Thoracic aorta (tissue), 2 donors: ENCODE measurements around the gene EIF1AD. TPM values are rescaled to one million over a fixed set of nuclear protein-coding genes. Genes with fewer than 3 reads are reported as not detected.
A peak's percentile ranks its signal among the peaks of the same experiment; 100 is the strongest.

Source experiments
- ATAC-seq: fragments of 150-250 bp; one replicate; pipeline ENCODE4 v1.8.0; 2017; ENCODE audit warnings: low read depth; ENCODE audit not compliant: insufficient number of reproducible peaks, low FRiP score
- DNase-seq: peaks from one replicate; pipeline ENCODE4 v3.0.0-alpha.2; 2020; ENCODE audit warnings: low spot score
- H3K27ac ChIP-seq, 2 donors: fragments of 200-600 bp; sonication (generic); 1 replicate in 1 of 2; 2 replicates in 1 of 2; pipeline ENCODE4 v1.5.1; 2016; ENCODE audit warnings: mild to moderate bottlenecking in 2 of 2, moderate library complexity in 2 of 2
- H3K27me3 ChIP-seq: fragments of 200-600 bp; sonication (generic); replicated peaks from 2 replicates; pipeline ENCODE4 v1.6.0; 2016; ENCODE audit warnings: mild to moderate bottlenecking; ENCODE audit not compliant: insufficient read depth
- H3K36me3 ChIP-seq: fragments of 200-600 bp; sonication (generic); one replicate; pipeline ENCODE4 v1.5.1; 2016
- H3K4me1 ChIP-seq, 2 donors: fragments of 200-600 bp; sonication (generic); 1 replicate in 1 of 2; 2 replicates in 1 of 2; pipeline versions ENCODE4 v1.5.1 to v1.6.0; 2016; ENCODE audit warnings: low read depth in 2 of 2, mild to moderate bottlenecking in 1 of 2; ENCODE audit not compliant: control insufficient read depth in 1 of 2
- H3K4me3 ChIP-seq: fragments of 200-600 bp; sonication (generic); 2 replicates; pipeline ENCODE4 v1.5.1; 2016; ENCODE audit warnings: mild to moderate bottlenecking
- H3K9me3 ChIP-seq: fragments of 200-600 bp; sonication (generic); 2 replicates; pipeline ENCODE4 v1.5.1; 2016
- total RNA-seq, 2 donors: library from RNA; depleted of rRNA; stranded (reverse); fragments of >200 nt; gene quantifications; one replicate each; pipeline versions ENCODE4 v1.1.0 to v1.2.3, GENCODE V29; 2016
- TF ChIP-seq, protein P1 (sequence below): fragments of 200-600 bp; sonication (generic); IDR thresholded peaks from one replicate; pipeline ENCODE4 v1.5.1; 2019; ENCODE audit warnings: antibody characterized with exemption

The EIF1AD gene
- total RNA-seq, 2 donors from 2014 or later: 20.6 to 43.5 TPM

- Histone ChIP-seq H3K27me3 (no peaks in the 10 kb centered on the region), H3K4me3 (no peak overlapping the region), H3K27ac (peak overlapping the region in 1 of 2 donors; percentile 26), H3K4me1 (peaks cover 6 to 17% of the 10 kb centered on the region in 2 donors), H3K36me3 (no peaks in the 10 kb centered on the region), H3K9me3 (no peaks in the 10 kb centered on the region)
- TF ChIP-seq, protein P1, sequence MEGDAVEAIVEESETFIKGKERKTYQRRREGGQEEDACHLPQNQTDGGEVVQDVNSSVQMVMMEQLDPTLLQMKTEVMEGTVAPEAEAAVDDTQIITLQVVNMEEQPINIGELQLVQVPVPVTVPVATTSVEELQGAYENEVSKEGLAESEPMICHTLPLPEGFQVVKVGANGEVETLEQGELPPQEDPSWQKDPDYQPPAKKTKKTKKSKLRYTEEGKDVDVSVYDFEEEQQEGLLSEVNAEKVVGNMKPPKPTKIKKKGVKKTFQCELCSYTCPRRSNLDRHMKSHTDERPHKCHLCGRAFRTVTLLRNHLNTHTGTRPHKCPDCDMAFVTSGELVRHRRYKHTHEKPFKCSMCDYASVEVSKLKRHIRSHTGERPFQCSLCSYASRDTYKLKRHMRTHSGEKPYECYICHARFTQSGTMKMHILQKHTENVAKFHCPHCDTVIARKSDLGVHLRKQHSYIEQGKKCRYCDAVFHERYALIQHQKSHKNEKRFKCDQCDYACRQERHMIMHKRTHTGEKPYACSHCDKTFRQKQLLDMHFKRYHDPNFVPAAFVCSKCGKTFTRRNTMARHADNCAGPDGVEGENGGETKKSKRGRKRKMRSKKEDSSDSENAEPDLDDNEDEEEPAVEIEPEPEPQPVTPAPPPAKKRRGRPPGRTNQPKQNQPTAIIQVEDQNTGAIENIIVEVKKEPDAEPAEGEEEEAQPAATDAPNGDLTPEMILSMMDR: no peak
- ATAC-seq (no peak), DNase-seq (no peak)
These were observed 4.4 kb upstream of the EIF1AD start for GRCh38 chr11:66006134-66006890.

GRCh38 chr11:66004186-66004585 is 2.2 kb upstream of the EIF1AD start:
- DNase-seq (no peak), ATAC-seq (no peak)
- Histone ChIP-seq H3K36me3 (peaks cover 11% of the 10 kb centered on the region), H3K4me3 (no peak overlapping the region), H3K4me1 (peaks cover 15 to 27% of the 10 kb centered on the region in 2 donors), H3K9me3 (no peaks in the 10 kb centered on the region), H3K27ac (peak overlapping the region in 1 of 2 donors; percentile 65), H3K27me3 (no peaks in the 10 kb centered on the region)
- TF ChIP-seq, protein P1: no peak

DNA sequence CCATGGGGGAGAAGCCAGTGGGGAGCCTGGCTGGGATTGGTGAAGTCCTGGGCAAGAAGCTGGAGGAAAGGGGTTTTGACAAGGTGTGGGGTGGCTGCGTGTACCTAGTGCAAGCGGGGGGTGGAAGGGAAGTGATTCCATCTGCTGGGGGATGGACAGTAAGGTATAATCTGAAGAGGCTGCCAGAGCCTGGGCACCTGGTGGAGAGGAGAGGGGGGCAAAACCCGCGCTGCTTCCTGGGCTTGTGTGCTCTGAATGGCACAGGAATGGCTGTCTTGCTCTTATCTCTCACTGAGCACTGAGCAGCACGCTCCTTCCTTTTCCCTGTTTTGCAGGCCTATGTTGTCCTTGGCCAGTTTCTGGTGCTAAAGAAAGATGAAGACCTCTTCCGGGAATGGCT is 1.3 kb upstream of the EIF1AD start:
- H3K9me3 ChIP-seq: no peaks in the 10 kb centered on the region
- no peaks in the 10 kb centered on the region for H3K27me3 ChIP-seq
- TF ChIP-seq, protein P1: no peak
- ATAC-seq (no peak), DNase-seq (no peak)
- peak overlapping the region; percentile 85 for H3K4me3 ChIP-seq
- peaks cover 20% of the 10 kb centered on the region for H3K36me3 ChIP-seq
- peak overlapping the region; percentile 95 to 99 for H3K27ac ChIP-seq
- peaks cover 15 to 27% of the 10 kb centered on the region in 2 donors for H3K4me1 ChIP-seq

DNA sequence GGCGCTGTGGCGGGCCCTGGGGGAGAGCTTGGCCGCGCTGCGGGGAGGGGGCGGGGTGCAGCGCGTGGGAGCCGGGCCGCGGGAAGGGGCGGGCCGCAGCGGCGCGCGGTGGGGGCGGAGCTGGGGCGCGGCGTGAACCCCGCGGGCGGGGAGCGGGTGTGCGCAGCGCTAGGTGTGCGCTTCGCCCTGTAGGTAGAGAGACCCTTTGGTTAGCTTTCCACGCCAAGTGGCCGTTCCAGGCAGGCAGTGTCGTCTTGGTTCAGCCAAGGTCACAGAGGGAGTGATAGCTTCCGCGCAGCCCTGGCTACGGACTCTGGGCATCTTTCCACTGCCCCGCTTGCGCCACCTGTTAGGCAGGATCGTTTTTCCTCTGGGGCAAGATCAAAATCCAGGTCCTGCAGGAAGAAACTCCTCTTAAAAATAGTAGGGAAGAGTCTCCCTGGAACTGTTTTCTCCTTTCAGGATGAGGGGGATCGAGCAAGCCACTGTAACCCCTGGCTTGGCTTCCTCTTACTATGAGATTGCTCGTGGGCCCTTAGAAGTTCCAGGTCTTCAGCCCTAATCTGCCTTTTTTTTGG is 780 bp upstream of the EIF1AD start:
- peaks cover 15 to 27% of the 10 kb centered on the region in 2 donors for H3K4me1 ChIP-seq
- H3K27ac ChIP-seq: peak overlapping the region; percentile 95 to 99
- DNase-seq: no peak
- ATAC-seq: peak; percentile 19
- no peaks in the 10 kb centered on the region for H3K9me3 ChIP-seq
- peak overlapping the region; percentile 85 for H3K4me3 ChIP-seq
- no peaks in the 10 kb centered on the region for H3K27me3 ChIP-seq
- TF ChIP-seq, protein P1: peak; percentile 17
- H3K36me3 ChIP-seq: peaks cover 26% of the 10 kb centered on the region

DNA sequence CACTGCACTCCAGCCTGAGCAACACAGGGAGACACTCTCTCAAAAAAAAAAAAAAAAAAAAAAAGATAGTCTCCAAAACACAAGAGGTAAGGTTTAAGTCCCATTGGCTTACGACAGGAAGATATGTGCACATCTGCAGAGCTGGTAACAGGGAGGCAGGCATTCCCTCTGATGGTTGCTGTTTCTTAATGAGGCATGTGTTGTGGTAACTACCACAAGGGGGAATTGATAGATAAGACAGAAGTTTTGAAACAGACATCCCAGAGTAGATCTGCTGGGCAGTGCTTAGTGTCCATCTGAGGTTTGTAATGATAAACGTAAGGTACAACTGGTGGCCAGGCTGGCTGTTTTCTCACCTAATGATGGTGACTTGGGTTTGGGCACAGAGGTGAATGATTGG is 4.7 kb downstream of the EIF1AD start:
- TF ChIP-seq, protein P1: no peak
- ATAC-seq: no peak
- H3K9me3 ChIP-seq: no peaks in the 10 kb centered on the region

More for the DNA sequence above, 4.7 kb downstream of the EIF1AD start:
- Histone ChIP-seq H3K36me3 (peaks cover 43% of the 10 kb centered on the region), H3K27me3 (no peaks in the 10 kb centered on the region), H3K27ac (no peak overlapping the region), H3K4me1 (peaks cover 9 to 19% of the 10 kb centered on the region in 2 donors), H3K4me3 (no peak overlapping the region)
- DNase-seq: no peak
